Measurements from ENCODE around the gene EZR.

- TF ChIP-seq POLR2A (IDR thresholded peaks at IDR 0.05) = no peak
- TF ChIP-seq, protein P1, sequence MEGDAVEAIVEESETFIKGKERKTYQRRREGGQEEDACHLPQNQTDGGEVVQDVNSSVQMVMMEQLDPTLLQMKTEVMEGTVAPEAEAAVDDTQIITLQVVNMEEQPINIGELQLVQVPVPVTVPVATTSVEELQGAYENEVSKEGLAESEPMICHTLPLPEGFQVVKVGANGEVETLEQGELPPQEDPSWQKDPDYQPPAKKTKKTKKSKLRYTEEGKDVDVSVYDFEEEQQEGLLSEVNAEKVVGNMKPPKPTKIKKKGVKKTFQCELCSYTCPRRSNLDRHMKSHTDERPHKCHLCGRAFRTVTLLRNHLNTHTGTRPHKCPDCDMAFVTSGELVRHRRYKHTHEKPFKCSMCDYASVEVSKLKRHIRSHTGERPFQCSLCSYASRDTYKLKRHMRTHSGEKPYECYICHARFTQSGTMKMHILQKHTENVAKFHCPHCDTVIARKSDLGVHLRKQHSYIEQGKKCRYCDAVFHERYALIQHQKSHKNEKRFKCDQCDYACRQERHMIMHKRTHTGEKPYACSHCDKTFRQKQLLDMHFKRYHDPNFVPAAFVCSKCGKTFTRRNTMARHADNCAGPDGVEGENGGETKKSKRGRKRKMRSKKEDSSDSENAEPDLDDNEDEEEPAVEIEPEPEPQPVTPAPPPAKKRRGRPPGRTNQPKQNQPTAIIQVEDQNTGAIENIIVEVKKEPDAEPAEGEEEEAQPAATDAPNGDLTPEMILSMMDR (IDR thresholded peaks at IDR 0.05) = no peak
Observed at GRCh38 chr6:158768436-158768835, 50.7 kb downstream of the EZR start.

Data from Peyer's patch (tissue), 4 donors.